ENCODE results near the gene PRKCH. TPM values are rescaled to one million over a fixed set of nuclear protein-coding genes. Genes with fewer than 3 reads are reported as not detected.

PRKCH gene
- total and polyA plus RNA-seq, 9 of the 15 experiments (the other 6 are each of a cell fraction or from before 2014, with no cell fraction given), result 0.61 to 4.4 (median 4.0) TPM

DNA sequence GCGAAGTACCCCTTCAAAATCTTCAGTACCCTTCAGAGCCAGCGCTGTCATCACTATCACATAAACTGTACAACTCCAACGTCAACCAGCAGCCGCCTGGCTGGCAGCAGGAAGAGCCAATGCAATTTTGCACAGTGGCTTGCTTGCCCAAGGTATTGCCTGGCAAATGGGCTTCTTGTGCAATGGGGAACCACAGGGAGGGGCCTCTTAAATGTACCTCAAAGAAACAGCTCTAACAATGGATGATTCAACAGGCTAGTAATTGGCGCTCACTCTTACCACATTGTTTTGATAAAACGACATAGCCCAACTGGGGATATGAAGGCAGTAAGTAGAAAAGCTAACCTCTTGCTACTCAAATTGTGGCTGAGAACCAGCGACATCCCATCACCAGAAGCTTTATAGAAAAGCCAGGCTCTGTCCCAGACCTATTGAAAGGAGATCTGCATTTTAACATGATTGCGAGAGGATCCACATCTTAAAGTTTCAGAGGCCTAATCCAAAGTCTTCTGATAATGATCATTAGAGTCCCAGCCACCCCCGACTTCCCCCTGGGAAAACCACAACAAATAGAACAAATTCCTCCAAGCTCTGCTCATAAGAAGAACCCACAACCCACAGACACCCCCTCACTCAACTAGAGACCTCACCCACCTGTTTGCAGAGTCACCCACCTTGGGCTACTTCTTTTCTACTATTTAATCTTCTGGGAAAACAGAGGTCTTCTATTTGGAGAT, 248.6 kb downstream of the PRKCH start:
- intact Hi-C loops (cut with micrococcal nuclease) (no loop called here), in situ Hi-C loops (cut with MboI) (no loop called here)
- ChIA-PET CTCF (ENCODE audit: low intra/inter-chr PET ratio) (no interaction called here), POLR2A (interaction anchor here (0.6 to 1.7 kb wide), 3 partner anchors 10 to 1019 kb away, joined by 3 to 5 read pairs (median 3); no protein-coding TSS in a partner anchor)
- Histone ChIP-seq H3K9ac (ENCODE audit: insufficient read depth in 1 of 2, low read depth in 2 of 2, low read length in 2 of 2) (no peak overlapping the region), H3K9me1 (ENCODE audit: control insufficient read depth, insufficient read depth, low read length) (no peaks in the 10 kb centered on the region), H3K9me3 (replicated peaks; ENCODE audit: control insufficient read depth, insufficient read depth, low read depth, low read length) (no peaks in the 10 kb centered on the region), H3K4me3 (no peak overlapping the region), H3K4me2 (ENCODE audit: insufficient read depth, low read length) (no peak overlapping the region), H3K27me3 (ENCODE audit: control insufficient read depth in 2 of 2, insufficient read depth in 2 of 2, low read length in 2 of 2) (peaks cover 0 to 3% of the 10 kb centered on the region in 2 experiments; a peak in 1 of 5 replicates), H3K4me1 (replicated peaks in 1 of 2; ENCODE audit: control insufficient read depth in 2 of 2, insufficient read depth in 2 of 2, low read length in 2 of 2) (peaks cover 2 to 5% of the 10 kb centered on the region in 2 experiments), H4K20me1 (replicated peaks; ENCODE audit: control insufficient read depth, insufficient read depth, low read length) (no peaks in the 10 kb centered on the region), H2AFZ (ENCODE audit: low read depth, low read length) (no peak overlapping the region), H3K36me3 (ENCODE audit: control insufficient read depth, insufficient read depth, low read length) (no peaks in the 10 kb centered on the region), H3K79me2 (ENCODE audit: control insufficient read depth, insufficient read depth, low read length) (no peaks in the 10 kb centered on the region), H3K27ac (ENCODE audit: extremely low read depth, low read depth, low read length) (no peak overlapping the region)
- TF ChIP-seq GTF2A2 (tag; IDR thresholded peaks at IDR 0.05) (no peak), CCAR2 (IDR thresholded peaks at IDR 0.05; ENCODE audit: low read depth, low read length) (no peak), ZNF764 (CRISPR knock-in tag; IDR thresholded peaks at IDR 0.05; ENCODE audit: low read depth) (no peak), STAG1 (CRISPR knock-in tag; IDR thresholded peaks at IDR 0.05; ENCODE audit: borderline replicate concordance) (no peak), CEBPB (tag; IDR thresholded peaks at IDR 0.05) (0 out of 2 replicates have a peak, but pooled peaks have one; percentile 12), CEBPG (CRISPR knock-in tag; IDR thresholded peaks at IDR 0.05) (no peak), CEBPG (tag; conservative IDR thresholded peaks at IDR 0.05 in 1 of 2, IDR thresholded peaks at IDR 0.05 in 1 of 2) (peak; percentile 61 to 71)
- TF ChIP-seq, protein P1, sequence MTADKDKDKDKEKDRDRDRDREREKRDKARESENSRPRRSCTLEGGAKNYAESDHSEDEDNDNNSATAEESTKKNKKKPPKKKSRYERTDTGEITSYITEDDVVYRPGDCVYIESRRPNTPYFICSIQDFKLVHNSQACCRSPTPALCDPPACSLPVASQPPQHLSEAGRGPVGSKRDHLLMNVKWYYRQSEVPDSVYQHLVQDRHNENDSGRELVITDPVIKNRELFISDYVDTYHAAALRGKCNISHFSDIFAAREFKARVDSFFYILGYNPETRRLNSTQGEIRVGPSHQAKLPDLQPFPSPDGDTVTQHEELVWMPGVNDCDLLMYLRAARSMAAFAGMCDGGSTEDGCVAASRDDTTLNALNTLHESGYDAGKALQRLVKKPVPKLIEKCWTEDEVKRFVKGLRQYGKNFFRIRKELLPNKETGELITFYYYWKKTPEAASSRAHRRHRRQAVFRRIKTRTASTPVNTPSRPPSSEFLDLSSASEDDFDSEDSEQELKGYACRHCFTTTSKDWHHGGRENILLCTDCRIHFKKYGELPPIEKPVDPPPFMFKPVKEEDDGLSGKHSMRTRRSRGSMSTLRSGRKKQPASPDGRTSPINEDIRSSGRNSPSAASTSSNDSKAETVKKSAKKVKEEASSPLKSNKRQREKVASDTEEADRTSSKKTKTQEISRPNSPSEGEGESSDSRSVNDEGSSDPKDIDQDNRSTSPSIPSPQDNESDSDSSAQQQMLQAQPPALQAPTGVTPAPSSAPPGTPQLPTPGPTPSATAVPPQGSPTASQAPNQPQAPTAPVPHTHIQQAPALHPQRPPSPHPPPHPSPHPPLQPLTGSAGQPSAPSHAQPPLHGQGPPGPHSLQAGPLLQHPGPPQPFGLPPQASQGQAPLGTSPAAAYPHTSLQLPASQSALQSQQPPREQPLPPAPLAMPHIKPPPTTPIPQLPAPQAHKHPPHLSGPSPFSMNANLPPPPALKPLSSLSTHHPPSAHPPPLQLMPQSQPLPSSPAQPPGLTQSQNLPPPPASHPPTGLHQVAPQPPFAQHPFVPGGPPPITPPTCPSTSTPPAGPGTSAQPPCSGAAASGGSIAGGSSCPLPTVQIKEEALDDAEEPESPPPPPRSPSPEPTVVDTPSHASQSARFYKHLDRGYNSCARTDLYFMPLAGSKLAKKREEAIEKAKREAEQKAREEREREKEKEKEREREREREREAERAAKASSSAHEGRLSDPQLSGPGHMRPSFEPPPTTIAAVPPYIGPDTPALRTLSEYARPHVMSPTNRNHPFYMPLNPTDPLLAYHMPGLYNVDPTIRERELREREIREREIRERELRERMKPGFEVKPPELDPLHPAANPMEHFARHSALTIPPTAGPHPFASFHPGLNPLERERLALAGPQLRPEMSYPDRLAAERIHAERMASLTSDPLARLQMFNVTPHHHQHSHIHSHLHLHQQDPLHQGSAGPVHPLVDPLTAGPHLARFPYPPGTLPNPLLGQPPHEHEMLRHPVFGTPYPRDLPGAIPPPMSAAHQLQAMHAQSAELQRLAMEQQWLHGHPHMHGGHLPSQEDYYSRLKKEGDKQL (CRISPR knock-in tag; IDR thresholded peaks at IDR 0.05; ENCODE audit: borderline replicate concordance), result no peak
- DNase-seq (ENCODE audit: extremely low read depth in 1 of 4, low spot score in 3 of 4), result no peak
- ATAC-seq, result no peak
- WGBS (ENCODE audit: insufficient coverage, low coverage, missing lambda C conversion rate), result 17% methylated on average over 8 of the region's 9 CpGs
- no TSS peak for BruUV-seq (replicated peaks)
- FAIRE-seq, result no peak
